Neural cell (in vitro differentiated cells): ENCODE measurements around the gene TRPM6. TPM values are rescaled to one million over a fixed set of nuclear protein-coding genes. Genes with fewer than 3 reads are reported as not detected.

ENCODE experiments used
- H2AFZ ChIP-seq: fragments of 200-600, 300-800 bp; sonication (generic), shearing (Covaris generic); 2 replicates; pipeline ENCODE4 v1.6.0; 2014; ENCODE audit warnings: low read depth, mild to moderate bottlenecking, antibody characterized with exemption, low read length, moderate library complexity
- H3F3A ChIP-seq: fragments of 200-600 bp; shearing (Covaris generic); 2 replicates; pipeline ENCODE4 v1.6.1; 2016; ENCODE audit warnings: mild to moderate bottlenecking, moderate library complexity, mixed read lengths, antibody characterized with exemption, low read length; ENCODE audit not compliant: insufficient read depth, poor library complexity, severe bottlenecking
- H3K27ac ChIP-seq: fragments of 200-600, 300-800 bp; sonication (generic), shearing (Covaris generic); 2 replicates; pipeline ENCODE4 v1.5.1; 2014; ENCODE audit warnings: mild to moderate bottlenecking, low read length, moderate library complexity
- H3K27me3 ChIP-seq: fragments of 300-800, 200-600 bp; sonication (generic), shearing (Covaris generic); 2 replicates; pipeline ENCODE4 v1.6.0; 2014; ENCODE audit warnings: mild to moderate bottlenecking, low read depth, low read length, moderate library complexity; ENCODE audit not compliant: insufficient read depth
- H3K36me3 ChIP-seq: fragments of 300-800, 200-600 bp; sonication (generic), shearing (Covaris generic); 2 replicates; pipeline ENCODE4 v1.5.1; 2014; ENCODE audit warnings: mild to moderate bottlenecking, antibody characterized with exemption, low read length, moderate library complexity; ENCODE audit not compliant: insufficient read depth
- H3K4me2 ChIP-seq: fragments of 300-800, 200-600 bp; sonication (generic), shearing (Covaris generic); 2 replicates; pipeline ENCODE4 v1.6.0; 2014; ENCODE audit warnings: mild to moderate bottlenecking, low read length
- H3K4me3 ChIP-seq: fragments of 300-800, 200-600 bp; sonication (generic), shearing (Covaris generic); 2 replicates; pipeline ENCODE4 v1.5.1; 2014; ENCODE audit warnings: mild to moderate bottlenecking, low read length, moderate library complexity
- H3K79me2 ChIP-seq: fragments of 200-600 bp; shearing (Covaris generic); replicated peaks from 2 replicates; pipeline ENCODE4 v1.6.0; 2014; ENCODE audit warnings: mild to moderate bottlenecking, low read length, moderate library complexity; ENCODE audit not compliant: insufficient read depth
- H3K9ac ChIP-seq: fragments of 300-800, 200-600 bp; sonication (generic), shearing (Covaris generic); 2 replicates; pipeline ENCODE4 v1.6.1; 2016; ENCODE audit warnings: mild to moderate bottlenecking, low read length, mixed read lengths
- H3K9me2 ChIP-seq: fragments of 200-600 bp; shearing (Covaris generic); 2 replicates; pipeline ENCODE4 v1.6.1; 2016; ENCODE audit warnings: mild to moderate bottlenecking, low read length, mixed read lengths; ENCODE audit not compliant: insufficient read depth
- H3K9me3 ChIP-seq: fragments of 200-600, 300-800 bp; sonication (generic), shearing (Covaris generic); 2 replicates; pipeline ENCODE4 v1.6.1; 2016; ENCODE audit warnings: mild to moderate bottlenecking, mixed run types, low read length, moderate library complexity, mixed read lengths
- H4K20me1 ChIP-seq: fragments of 200-600 bp; shearing (Covaris generic); 2 replicates; pipeline ENCODE4 v1.6.1; 2016; ENCODE audit warnings: mild to moderate bottlenecking, mixed run types; ENCODE audit not compliant: insufficient read depth
- CTCF ChIP-seq: fragments of 450-650 bp; IDR thresholded peaks from 2 replicates; pipeline ENCODE4 v1.5.1; 2014; ENCODE audit warnings: antibody characterized with exemption, mild to moderate bottlenecking, moderate library complexity; ENCODE audit not compliant: poor library complexity, severe bottlenecking
- EP300 ChIP-seq: fragments of 450-650 bp; conservative IDR thresholded peaks from 2 replicates; pipeline ENCODE4 v1.6.1; 2014; ENCODE audit warnings: antibody characterized with exemption, mild to moderate bottlenecking, moderate library complexity; ENCODE audit not compliant: poor library complexity, severe bottlenecking
- EZH2 ChIP-seq: fragments of 200-600, 300-800 bp; shearing (Covaris generic), sonication (generic); IDR thresholded peaks from 2 replicates; pipeline ENCODE4 v1.6.1; 2014; ENCODE audit warnings: antibody characterized with exemption, low read length, borderline replicate concordance, mild to moderate bottlenecking; ENCODE audit not compliant: insufficient read depth, poor library complexity, severe bottlenecking
- MXI1 ChIP-seq: fragments of 450-650 bp; conservative IDR thresholded peaks from 2 replicates; pipeline ENCODE4 v1.6.1; 2014; ENCODE audit warnings: antibody characterized with exemption, mild to moderate bottlenecking; ENCODE audit not compliant: poor library complexity, severe bottlenecking
- POLR2AphosphoS5 ChIP-seq: IDR thresholded peaks from 2 replicates; pipeline ENCODE4 v1.6.1; 2012
- RAD21 ChIP-seq: fragments of 450-650 bp; conservative IDR thresholded peaks from 2 replicates; pipeline ENCODE4 v1.6.1; 2014; ENCODE audit warnings: antibody characterized with exemption, mild to moderate bottlenecking, moderate library complexity
- REST ChIP-seq: IDR thresholded peaks from 2 replicates; pipeline ENCODE4 v1.6.1; 2012; ENCODE audit warnings: borderline replicate concordance
- SMC3 ChIP-seq: fragments of 450-650 bp; conservative IDR thresholded peaks from 2 replicates; pipeline ENCODE4 v1.6.1; 2014; ENCODE audit warnings: antibody characterized with exemption, mild to moderate bottlenecking, moderate library complexity; ENCODE audit not compliant: poor library complexity
- TAF1 ChIP-seq: IDR thresholded peaks from 2 replicates; pipeline ENCODE4 v1.6.1; 2012; ENCODE audit warnings: low read depth
- polyA plus RNA-seq: library from polyadenylated mRNA; depleted of rRNA; stranded (reverse); fragments of >200 nt; gene quantifications from 2 replicates; pipeline ENCODE4 v1.2.3, GENCODE V29; 2014
- small RNA-seq, 3 experiments: library from RNA; depleted of rRNA; stranded (forward); fragments of <200 nt; gene quantifications; one replicate each; pipeline ENCODE3, GENCODE V24; 2012

The TRPM6 gene
- polyA plus RNA-seq, 1 donor from 2014 or later = not detected

- Histone ChIP-seq H3K9me3 (no peaks in the 10 kb centered on the region), H3K9ac (no peak overlapping the region), H3K4me3 (no peak overlapping the region), H3K36me3 (no peaks in the 10 kb centered on the region), H3K4me2 (no peak overlapping the region), H3K27me3 (no peaks in the 10 kb centered on the region), H3F3A (no peaks in the 10 kb centered on the region), H2AFZ (no peak overlapping the region), H3K79me2 (no peaks in the 10 kb centered on the region), H4K20me1 (no peaks in the 10 kb centered on the region), H3K9me2 (no peaks in the 10 kb centered on the region), H3K27ac (no peak overlapping the region)
- no peak for TF ChIP-seq REST
- no peak for TF ChIP-seq CTCF
- TF ChIP-seq RAD21 = no peak
- no peak for TF ChIP-seq SMC3
- no peak for TF ChIP-seq POLR2AphosphoS5
- TF ChIP-seq EZH2 = no peak
- no peak for TF ChIP-seq EP300
- TF ChIP-seq MXI1 = no peak
- TF ChIP-seq TAF1 = no peak
Observed at GRCh38 chr9:74674077-74674476, 213.6 kb downstream of the TRPM6 start.

Small RNA genes within 50 kb of the gene (small RNA-seq; reads per million reads assigned to genes)
- 0 reads per million in 3 experiments for gene RNU6-445P

Other genes with a start within 250 kb of the TRPM6 start
- gene C9orf40, start 65.0 kb upstream of the TRPM6 start, polyA plus RNA-seq = 14.4 and 16.1 TPM in 2 replicates
- 15.3 and 15.7 TPM in 2 replicates for gene CARNMT1, start 140.4 kb upstream of the TRPM6 start, polyA plus RNA-seq
- 11.5 and 12.9 TPM in 2 replicates for gene NMRK1, start 200.2 kb upstream of the TRPM6 start, polyA plus RNA-seq
- gene OSTF1, start 200.6 kb upstream of the TRPM6 start, polyA plus RNA-seq = 6.2 and 8.8 TPM in 2 replicates